Left cardiac atrium (tissue), 4 donors: ENCODE data around the gene GPLD1. TPM values are rescaled to one million over a fixed set of nuclear protein-coding genes. Genes with fewer than 3 reads are reported as not detected.
A peak's percentile ranks its signal among the peaks of the same experiment; 100 is the strongest.
"Not testable (repeated sequence)": the region's sequence is repeated elsewhere in the genome, so short reads cannot be mapped to it uniquely, and the experiment has no call there.

ENCODE experiments used
- ATAC-seq, 2 donors: fragments of 200-7000 bp; cut with Tn5 transposase; one replicate each; pipeline ENCODE4 v1.9.1; 2020; ENCODE audit warnings: mild to moderate bottlenecking in 2 of 2, moderate library complexity in 2 of 2
- DNase-seq: peaks from one replicate; pipeline ENCODE4 v3.0.0-alpha.2; 2020
- intact Hi-C, 2 donors: fragments of 100-400 bp; cut with DNase I; formaldehyde crosslinking; loops; one replicate each; pipeline versions ENCODE4 v1.14.1 to v1.15.1; 2022 to 2023
- long read RNA-seq: library from polyadenylated mRNA; unstranded; transcript quantifications from one replicate; pipeline ENCODE4 v2.0.0, GENCODE V29; 2021
- total RNA-seq, 2 donors: library from RNA; stranded (reverse); fragmentation: NEBNext Ultra II Directional; extraction: Animal tissue kit (Norgen Biotek cat#: 25700); gene quantifications; one replicate each; pipeline ENCODE4 v1.2.1, GENCODE V29; 2021
- donor health status: DM: no; HTN: yes; CAD: no.
- donor health status: DM: no; HTN: yes; CAD: no; lungs with severe emphysema.
- donor health status: DM: yes; HTN: yes; CAD: no.
- donor health status: Dilated cardiomyopathy.

Gene GPLD1, protein sequence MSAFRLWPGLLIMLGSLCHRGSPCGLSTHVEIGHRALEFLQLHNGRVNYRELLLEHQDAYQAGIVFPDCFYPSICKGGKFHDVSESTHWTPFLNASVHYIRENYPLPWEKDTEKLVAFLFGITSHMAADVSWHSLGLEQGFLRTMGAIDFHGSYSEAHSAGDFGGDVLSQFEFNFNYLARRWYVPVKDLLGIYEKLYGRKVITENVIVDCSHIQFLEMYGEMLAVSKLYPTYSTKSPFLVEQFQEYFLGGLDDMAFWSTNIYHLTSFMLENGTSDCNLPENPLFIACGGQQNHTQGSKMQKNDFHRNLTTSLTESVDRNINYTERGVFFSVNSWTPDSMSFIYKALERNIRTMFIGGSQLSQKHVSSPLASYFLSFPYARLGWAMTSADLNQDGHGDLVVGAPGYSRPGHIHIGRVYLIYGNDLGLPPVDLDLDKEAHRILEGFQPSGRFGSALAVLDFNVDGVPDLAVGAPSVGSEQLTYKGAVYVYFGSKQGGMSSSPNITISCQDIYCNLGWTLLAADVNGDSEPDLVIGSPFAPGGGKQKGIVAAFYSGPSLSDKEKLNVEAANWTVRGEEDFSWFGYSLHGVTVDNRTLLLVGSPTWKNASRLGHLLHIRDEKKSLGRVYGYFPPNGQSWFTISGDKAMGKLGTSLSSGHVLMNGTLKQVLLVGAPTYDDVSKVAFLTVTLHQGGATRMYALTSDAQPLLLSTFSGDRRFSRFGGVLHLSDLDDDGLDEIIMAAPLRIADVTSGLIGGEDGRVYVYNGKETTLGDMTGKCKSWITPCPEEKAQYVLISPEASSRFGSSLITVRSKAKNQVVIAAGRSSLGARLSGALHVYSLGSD
- total RNA-seq, result 1 to 10 TPM; 1.2 to 1.9 TPM
- long read RNA-seq, result 0 reads

DNA sequence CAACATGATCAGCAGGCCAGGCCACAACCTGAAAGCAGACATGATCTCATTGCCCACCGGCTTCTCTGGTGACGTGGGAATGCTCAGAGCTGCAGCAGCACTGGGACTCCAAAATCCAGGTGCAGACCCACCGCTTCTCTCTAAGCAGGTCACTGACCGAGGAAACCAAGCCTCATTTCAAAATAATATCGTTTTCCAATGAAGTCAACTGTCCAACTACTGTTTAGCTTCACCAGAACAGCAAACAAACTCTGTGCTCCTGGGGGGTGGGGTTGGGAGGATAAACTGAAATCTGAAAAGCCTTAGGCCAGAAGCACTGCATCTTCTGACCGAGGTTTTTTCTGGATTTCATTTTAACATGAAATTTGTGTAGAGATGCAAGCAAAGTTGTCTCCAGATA, at the start of gene GPLD1:
Gene GPLD1, minus strand, starts transcription at position 109 of the 400 bp plus-strand sequence. Its CDS starts 67 bp downstream, at position 42.
- ATAC-seq (no peak), DNase-seq (no peak)
- intact Hi-C loops, result no loop called here

DNA sequence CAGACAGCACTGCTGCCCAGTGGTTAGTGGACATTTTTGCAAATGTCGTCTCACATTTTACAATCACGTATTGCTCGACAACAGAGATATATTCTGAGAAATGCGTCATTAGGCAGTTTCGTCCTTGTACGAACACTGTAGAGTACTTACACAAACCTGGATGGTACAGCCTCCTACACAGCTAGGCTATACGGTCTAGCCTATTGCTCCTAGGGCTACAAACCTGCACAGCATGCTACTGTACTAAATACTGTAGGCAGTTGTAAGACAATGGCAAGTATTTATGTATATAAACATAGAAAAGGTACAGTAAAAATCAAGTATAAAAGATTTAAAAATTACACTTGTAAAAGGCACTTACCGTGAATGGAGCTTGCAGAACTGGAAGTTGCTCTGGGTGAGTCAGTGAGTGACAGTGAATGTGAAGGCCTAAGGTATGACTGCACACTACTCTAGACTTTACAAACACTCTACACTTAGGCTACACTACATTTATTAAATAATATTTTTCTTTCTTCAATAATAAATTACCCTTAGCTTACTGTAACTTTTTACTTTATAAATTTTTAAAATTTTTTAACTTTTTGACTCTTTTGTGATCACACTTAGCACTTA, 48.5 kb upstream of the GPLD1 start:
- ATAC-seq (no peak), DNase-seq (no peak)
- intact Hi-C loops, result no loop called here

DNA sequence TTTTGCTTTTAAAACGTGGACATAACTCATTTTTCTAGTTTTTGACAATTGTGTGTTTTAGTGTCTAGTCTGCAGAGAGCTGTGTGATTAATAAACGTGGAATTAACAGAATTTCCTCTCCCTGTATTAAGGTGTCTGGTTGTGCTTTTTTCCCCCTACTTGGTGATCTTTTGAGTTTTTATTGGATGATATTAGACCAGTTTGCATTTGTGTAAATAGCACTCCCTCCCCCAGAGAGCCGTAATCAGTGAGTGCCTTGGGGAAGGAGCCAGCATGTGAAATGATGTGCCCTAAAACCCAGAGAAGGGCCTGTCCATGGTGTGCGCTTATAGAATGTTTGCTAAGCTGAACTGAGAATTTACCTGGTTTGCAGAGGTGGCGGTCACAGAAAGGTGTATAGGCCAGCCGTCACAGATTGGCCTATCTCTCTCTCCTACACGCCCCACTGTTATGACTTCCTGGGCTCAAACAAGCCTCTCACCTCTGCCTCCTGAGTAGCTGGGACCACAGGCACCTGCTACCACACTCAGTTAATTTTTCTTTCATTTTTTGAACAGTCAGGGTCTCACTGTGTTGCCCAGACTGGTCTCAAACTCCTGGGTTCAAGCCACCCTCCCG, 47.8 kb upstream of the GPLD1 start:
- intact Hi-C loops, result no loop called here
- no peak for ATAC-seq
- no peak for DNase-seq

DNA sequence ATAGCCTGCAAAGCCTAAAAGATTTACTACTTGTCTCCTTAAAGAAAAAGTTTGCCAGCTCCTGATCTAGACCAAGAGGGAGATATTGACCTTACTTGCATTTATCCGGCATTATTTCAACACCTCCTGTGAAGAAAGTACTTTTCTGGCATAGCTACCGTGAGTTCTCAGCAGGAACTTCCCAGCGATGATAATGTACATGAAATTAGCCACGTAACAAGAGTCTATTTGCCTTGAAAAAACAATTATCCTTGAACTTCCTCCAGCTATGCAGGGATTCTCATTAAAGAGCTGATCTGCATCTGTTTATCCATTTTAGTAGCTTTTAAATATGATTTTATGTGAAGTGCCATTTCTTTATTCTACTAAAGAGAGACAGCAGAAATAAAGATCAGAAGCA, 47.1 kb upstream of the GPLD1 start:
- DNase-seq (no peak), ATAC-seq (no peak)
- intact Hi-C loops, result no loop called here

DNA sequence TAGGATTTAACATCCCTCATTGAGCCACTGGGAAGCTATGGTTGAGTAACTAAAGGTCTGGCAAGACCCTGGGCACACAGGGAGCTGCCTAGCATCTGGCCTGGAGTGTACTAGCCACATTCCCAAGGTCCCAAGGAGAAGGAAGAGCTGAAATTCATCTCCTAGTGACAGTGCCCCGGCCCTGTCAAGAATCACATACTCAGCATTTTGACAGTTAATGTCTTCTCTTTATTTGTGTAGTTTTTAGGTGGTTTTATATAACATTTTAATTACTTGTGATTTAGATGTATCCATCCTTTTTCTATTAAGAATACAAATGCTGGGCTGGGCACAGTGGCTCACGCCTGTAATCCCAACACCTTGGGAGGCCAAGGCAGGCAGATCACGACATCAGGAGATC, 45.8 kb upstream of the GPLD1 start:
- intact Hi-C loops, result no loop called here
- no peak for DNase-seq
- ATAC-seq, result no peak

DNA sequence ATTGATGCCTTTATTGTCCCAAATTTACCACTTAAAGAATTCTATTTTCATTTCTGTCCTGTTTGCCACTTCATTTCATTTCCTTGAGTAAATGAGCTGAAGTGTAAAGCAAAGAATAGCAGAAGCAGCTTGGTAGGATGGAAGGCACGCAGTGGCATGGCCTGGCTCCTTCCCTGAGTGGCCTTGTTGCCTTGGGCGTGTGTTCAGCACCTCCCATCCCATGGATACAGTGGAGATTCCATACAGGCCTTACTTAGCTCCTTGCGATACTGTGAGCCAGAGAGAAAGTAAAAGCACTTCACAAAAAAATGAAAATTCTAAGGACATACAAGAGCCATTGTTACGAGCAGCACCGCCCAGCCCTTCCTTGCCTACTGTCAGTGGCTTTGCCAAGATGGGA, 45.0 kb upstream of the GPLD1 start:
- no peak for DNase-seq
- intact Hi-C loops, result no loop called here

DNA sequence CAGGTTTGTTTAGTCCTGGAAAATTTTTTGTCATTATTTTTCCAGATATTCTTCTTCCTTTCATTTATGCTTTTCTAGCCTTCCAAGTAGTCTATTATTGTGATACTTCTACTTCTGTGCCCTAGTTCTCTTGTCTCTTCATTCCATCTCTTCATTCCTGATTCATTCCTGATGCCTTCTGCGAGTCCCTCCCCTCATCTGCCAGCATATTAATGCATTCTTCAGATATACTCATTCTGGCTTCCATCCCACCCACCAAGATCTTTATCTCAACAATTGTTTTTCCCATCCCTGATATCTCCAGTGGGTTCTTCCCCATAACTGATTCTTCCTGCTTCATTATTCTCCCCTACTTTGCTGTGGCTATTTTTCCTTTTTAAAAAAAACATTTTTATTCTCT, 40.6 kb upstream of the GPLD1 start:
- ATAC-seq (no peak), DNase-seq (no peak)
- intact Hi-C loops, result no loop called here

More for the DNA sequence above, 45.0 kb upstream of the GPLD1 start:
- no peak for ATAC-seq

DNA sequence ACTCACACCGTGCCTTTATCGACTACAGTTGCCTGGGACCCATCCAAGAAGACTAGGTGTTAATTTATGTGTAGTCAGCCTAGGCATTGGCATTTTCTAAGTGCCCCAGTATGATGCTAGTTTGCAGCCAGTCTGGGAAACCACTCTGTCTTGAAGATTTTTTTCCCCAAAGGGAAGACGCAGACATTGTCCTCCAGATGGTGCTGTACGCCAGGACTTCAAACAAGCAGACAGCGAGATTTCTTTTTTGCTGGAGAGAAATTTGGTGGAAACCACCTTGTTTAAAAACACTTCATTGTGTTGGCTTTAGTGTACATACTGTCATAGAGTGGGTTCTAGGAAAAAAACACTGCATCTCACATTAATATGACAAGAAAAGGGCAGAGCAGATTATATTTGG, 35.4 kb upstream of the GPLD1 start:
- DNase-seq, result no peak
- intact Hi-C loops, result no loop called here
- no peak for ATAC-seq

DNA sequence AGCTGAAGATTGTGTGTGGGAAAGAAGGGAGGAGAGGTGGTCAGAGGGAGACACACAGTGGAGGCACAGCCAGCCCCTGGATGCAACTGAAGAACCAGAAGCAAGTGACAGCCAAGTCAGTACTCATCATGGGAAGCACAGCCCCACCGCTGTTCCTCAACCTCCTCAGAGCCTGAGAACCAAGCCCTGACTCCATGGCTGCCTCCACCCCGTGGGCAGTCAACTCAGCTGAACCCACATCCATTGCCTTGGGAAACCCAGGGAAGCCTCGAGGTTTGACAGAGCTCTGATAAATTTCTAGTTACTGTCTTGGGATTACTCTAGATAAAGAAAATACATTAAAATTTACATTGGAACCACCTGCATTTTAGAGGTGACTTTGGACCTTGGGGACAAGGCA, 35.0 kb upstream of the GPLD1 start:
- no peak for DNase-seq
- intact Hi-C loops, result no loop called here
- no peak for ATAC-seq

DNA sequence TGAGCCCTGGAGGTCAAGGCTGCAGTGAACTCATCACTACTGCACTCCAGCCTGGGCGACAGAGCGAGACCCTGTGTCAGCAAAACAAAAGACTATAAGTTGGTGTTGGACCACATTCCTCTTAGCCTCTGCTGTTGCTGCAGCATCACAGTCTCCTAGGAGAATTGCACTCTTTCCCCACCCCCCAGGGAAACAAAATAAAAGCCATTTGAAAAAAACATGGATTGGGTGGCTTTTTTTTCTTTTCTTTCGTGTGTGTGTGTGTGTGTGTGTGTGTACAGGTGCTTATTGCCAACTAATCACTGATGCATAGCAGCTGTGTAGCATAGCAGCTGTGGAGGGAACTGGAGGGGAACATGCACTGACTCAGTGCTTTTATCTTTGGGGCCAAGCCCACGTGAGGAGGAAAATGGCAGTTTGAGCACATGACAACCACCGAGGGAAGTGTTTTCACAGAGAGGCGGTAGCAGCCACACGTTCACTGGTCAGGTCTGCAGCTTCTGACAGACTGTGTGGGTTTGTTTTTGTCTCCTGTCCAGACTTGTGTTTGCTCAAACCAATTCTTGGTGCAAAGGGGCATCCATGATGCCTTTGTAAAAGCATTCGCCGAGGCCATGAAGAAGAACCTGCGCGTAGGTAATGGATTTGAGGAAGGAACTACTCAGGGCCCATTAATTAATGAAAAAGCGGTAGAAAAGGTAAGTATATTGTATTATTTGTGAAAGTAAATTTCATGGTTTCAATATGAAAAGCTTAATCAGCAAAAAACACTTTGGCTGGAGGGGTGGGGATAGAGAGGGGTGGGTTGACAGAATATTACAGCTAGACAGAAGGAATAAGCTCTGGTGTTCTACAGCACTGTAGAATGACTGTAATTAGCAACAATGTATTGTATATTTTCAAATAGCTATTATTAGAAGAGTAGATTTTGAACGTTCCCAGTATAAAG, 33.1 kb upstream of the GPLD1 start:
- intact Hi-C loops, result no loop called here
- ATAC-seq (no peak), DNase-seq (no peak)

DNA sequence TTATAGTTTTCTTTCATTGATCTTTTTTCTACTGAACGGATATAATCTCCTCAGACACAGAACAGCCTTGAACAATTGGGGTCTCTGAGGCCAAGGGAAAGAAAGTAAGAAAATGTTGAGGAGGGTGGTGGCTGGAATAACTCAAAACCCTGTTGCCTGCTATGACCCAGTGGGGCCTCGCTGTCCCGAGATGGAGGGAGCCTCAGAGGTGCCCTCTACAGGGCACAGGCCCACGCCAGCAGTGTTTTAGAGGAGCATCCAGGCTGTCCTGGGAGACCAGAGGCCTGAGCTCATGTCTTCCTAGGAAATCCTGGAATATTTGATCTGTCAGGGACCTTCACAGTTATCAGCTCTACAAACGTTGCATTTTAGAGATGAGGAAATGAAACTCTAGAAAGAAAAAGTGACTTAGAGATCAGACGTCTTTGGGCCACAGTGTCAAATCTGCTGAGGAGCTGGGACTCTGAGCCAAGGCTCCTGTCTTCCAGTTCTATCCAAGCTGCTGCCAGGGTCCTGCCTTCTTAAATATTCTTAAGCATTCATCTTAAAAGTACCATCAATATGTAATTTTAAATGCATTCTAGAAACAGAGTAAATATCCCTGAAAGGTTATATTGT, 31.7 kb upstream of the GPLD1 start:
- intact Hi-C loops, result no loop called here
- DNase-seq (peak; percentile 54), ATAC-seq (peak; percentile 88 to 89)

DNA sequence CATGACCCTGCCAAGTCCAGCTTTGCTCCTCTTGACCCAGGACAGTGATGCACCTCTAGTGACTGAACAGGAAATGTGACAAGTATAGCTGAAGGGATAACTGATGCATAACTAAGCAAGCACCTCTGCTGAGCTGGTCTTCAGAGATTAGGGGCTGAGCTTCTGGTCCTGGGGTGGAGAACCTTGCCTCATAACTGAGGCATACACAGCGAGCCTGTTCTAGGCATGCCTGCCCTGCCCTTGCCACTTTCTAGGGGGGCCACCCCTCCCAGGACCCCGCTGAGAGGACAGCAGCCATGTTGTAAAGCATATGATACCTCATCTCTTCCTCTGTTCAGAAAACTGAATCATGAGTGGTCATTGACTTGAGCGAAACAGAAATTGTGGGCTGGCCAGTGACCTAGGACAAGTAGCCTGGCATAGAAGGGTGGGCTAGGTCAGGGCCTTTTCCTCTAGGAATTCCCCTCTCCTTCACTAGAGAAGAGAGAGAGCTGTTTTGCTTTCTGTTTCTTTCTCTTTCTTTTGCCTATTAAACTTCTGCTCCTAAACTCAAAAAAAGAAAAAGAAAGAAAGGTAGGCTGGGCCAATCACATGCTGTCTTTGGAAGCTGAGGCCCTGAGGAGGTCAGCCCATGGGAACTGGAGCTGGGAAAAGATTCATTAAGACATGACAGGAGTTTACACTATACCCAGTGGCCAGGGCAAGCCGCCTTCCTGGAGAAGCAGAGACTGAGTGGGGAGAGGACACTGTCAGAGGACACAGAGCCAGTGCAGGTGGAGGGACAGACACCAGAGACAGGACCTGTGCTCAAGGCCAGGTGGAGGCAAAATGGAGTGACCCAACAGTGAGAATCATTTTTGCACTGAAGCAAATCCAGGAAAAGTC, 28.5 kb upstream of the GPLD1 start:
- intact Hi-C loops, result no loop called here
- ATAC-seq (no peak), DNase-seq (no peak)

DNA sequence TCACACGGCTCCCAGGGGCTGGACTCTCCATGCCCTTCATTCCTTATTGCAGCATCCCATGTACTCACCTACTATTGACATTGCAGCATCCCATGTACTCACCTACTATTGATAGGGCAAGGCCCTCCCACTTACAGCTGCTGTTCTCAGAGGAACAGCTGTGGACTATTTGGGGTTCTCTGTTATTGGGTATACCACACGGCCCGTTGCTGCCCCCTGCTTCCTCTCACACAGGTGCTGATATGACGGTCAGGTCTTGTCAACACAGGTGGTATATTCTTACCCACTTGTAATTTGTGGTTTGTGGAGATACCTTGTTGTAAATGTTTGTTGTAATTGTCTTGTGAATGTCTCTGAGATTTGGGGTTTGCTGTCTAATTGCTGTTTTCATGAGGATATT, 24.2 kb upstream of the GPLD1 start:
- DNase-seq (no peak), ATAC-seq (no peak)
- intact Hi-C loops, result no loop called here

DNA sequence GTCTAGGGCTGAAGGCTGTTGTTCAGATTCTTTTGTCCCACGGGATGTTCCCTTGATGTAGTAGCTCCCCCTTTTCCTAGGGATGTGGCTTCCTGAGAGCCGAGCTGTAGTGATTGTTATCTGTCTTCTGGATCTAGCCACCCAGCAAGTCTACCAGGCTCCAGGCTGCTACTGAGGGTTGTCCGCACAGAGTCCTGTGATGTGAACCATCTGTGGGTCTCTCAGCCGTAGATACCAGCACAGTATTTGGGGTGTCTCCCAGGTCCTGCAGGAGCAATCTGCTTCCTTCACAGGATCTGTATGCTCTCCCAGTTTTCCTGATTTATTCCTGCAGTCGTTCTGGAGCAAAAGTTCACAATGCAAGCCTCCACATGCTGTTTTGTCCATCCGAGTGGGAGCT, 22.6 kb upstream of the GPLD1 start:
- ATAC-seq, intact Hi-C loops, DNase-seq: not testable (repeated sequence)

DNA sequence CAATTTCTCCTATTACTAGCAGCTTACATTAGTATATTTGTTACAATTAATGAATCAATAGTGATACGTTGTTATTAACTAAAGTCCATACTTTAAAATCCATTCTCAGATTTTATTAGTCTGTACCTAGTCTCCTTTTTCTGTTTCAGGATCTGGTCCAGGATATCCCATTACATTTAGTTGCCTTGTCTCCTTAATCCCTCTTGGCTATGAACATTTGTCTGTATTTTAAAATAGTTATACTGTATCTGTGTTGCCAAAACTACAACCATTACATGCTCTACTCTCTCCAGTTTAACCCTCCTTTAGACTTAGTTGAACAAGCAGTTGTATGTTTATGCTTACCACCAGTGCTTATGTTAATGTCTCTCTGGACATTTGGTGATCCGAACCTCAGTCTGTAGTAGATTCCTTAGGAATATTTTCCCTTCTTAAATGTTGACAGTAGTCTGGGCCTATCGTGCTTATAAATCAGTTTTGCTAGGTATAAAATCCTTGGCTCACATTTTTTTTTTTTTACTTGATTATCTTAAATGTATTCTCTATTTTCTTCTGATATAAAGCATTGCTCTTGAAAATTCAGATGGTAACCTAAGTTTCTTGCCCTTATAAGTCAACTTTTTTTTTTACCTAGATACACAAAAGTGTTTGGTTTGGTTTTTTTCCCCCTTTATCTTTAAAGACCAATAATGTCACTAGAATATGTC, 17.6 kb upstream of the GPLD1 start:
- DNase-seq (no peak), ATAC-seq (no peak)
- intact Hi-C loops, result no loop called here
